HG02763 (cell line): Measurements from ENCODE around the gene CLEC3B.
"Not testable (repeated sequence)": the region's sequence is repeated elsewhere in the genome, so short reads cannot be mapped to it uniquely, and the experiment has no call there.

Experiments used
- ATAC-seq: cut with Tn5 transposase; IDR thresholded peaks from one replicate; pipeline ENCODE4 v1.9.1; 2021; ENCODE audit warnings: mild to moderate bottlenecking, moderate library complexity; ENCODE audit not compliant: unreplicated experiment

Gene CLEC3B

DNA sequence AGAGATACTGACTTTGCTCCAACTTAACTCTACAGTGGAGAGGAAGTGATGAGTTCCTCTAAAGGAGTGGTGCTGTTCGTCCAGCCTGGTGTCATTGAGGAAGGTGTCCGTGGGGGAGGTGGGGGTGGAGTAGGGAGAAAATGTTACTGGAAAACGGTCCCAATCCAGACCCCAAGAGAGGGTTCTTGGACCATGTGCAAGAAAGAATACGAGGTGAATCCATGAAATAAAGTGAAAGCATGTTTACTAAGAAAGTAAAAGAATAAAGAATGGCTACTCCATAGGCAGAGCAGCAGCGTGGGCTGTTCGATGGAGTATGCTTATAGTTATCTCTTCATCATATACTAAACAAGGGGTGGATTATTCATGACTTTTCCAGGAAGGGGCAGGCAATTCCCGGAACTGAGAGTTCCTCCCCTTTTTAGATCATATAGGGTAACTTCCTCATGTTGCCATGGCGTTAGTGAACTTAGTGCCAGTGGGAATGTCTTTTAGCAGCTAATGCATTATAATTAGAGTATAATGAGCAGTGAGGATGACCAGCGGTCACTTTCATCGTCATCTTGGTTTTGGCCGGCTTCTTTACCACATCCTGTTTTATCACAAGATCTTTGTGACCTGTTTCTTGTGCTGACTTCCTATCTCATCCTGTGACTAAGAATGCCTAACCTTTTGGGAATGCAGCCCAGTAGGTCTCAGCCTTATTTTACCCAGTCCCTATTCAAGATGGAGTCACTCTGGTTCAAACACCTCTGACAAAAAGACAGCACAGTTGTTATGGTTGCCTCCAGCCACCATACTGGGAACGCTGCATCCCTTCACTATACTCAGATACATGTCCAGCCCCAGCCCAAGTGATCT is 38.6 kb downstream of the CLEC3B start:
- ATAC-seq, result no peak

DNA sequence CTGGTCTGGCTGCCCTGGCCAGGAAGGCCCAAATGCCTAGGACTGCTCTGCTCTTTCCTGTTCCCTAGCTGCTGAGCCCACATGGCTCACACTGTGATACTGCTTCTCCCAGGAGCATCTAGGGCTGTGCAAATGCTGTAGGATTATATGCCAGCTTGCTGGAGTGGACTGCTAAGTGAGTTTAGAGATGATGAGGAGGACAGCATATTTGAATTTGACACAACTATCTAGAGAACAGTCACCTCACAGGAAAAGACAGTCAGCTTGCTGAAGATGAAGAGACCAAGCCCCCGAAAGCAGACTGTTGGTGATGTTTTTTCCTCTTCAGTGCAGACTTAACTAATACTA is 39.2 kb downstream of the CLEC3B start:
- ATAC-seq, result no peak

DNA sequence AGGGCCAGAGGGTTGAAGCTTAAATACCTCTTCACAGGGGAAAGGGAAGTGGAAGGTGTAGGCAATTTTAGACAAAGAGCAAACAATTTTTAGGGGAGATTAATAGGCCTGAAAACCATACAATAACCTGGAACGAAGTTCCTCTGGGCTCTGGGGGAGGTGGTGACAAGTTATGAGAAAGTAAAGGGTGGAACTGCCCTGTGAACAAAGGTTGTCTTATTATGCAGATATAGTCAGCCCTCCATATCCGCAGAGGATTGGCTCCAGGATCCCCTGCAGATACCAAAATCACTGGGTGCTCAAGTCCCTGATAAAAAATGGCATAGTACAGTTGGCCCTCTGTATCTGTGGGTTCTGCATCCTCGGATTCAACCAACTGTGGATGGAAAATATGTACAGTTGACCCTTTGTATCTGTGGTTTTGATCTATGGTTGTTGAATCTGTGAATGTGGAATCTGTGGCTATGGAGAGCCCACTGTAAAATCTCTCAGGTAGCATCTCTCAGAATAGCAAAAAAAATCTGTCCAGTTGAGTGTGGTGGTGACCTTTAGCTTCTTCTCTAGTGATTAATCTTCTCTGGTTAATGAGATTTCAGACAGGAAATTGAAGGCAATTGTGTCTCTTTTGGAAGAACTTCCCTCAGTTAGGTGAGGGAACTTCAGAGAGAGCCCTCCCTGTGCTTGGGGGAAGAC is 40.2 kb downstream of the CLEC3B start:
- ATAC-seq, result no peak

DNA sequence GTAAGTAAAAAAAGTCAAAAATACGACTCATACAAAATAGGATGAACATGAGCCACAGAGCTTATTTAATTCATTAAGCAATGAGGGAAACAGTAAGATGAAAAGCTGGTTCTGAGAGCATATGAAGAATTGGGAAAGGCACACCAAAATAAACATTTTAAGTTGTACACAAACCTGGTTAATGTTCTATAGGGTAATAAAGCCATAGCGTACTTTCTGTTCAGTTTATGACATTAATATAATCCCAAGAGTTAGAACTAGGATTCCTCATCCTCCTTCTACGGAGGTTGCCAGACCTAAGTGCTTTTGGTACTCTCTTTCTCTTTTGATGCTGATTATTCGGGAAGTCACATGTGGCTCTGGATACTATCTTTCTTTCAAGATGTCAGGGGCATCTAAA is 41.4 kb downstream of the CLEC3B start:
- no peak for ATAC-seq

DNA sequence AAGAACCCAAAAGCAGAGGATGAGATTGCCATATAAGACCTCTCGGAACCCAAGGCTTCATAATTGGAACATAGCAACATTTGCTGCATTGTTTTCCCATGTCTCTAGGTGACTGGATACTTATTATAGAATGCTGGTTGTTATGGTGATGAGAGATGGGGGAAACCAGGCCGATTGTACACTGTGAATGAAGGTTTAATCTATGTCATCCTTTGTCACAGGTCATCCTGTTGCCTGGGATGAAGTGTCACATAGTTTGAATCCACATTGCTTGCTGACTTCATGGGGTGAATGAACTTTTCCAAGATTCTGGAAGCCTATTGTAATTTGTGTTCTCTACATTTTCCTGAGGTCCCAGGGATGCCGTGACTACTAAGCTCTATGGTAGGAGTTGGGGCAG is 41.8 kb downstream of the CLEC3B start:
- no peak for ATAC-seq

DNA sequence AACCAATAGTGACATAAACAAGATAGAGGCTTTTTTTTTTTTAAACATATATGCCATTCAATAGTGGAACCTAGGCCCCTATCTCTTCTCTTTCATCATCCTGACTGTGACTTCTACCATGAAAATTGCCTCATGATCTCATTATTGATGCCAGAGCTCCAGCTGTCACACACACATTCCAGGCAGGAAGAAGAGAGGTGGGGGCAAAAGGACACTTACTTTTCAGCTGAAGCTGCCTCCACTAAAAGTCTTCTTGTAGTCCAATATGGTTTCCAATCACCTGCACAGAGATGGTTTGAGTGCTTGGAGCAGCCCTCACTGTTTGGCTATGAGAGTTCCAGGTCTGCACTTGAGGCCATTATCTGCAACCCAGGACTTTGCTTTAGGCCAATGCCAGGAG is 45.0 kb downstream of the CLEC3B start:
- no peak for ATAC-seq

DNA sequence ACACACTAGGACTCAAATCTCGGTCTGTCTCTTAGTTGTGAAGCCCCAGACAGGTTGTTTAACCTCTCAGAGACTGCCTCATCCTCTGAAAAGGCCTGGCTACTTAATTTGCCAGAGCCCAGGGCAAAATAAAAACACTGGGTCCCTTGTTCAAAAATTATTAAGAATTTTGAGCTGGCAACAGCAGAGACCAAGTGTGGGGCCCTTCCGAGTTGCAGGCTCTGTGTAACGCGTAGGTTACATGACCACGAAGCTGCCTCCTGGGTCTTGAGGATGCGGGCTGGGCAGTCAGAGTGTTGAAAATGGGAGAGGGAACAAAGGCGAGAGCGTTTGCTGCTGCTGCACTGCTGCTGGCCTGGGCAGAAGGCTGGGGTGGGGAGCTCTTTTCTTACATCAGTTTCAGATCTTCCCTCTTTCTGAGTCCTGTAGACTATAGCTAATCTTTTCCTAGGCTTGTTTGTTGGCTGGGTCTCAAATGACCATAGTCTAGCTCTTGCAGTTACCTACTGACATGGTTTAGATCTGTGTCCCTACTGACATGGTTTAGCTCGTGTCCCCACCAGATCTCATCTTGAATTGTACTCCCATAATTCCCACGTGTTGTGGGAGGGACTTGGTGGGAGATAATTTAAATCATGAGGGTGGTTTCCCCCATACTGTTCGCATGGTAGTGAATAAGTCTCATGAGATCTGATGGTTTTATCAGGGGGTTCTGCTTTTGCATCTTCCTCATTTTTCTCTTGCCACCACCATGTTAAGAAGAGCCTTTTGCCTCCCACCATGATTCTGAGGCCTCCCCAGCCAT is 49.9 kb downstream of the CLEC3B start:
- ATAC-seq, result no peak

DNA sequence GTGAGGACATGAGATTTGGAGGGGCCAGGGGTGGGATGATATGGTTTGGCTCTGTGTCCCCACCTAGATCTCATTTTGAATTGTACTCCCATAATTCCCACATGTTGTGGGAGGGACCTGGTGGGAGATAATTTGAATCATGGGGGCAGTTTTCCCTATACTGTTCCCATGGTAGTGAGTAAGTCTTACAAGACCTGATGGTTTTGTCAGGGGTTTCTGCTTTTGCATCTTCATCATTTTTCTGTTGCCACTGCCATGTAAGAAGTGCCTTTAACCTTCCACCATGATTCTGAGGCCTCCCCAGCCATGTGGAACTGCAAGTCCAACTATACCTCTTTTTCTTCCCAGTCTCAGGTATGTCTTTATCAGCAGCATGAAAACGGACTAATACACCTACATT is 52.2 kb downstream of the CLEC3B start:
- not testable (repeated sequence) for ATAC-seq

DNA sequence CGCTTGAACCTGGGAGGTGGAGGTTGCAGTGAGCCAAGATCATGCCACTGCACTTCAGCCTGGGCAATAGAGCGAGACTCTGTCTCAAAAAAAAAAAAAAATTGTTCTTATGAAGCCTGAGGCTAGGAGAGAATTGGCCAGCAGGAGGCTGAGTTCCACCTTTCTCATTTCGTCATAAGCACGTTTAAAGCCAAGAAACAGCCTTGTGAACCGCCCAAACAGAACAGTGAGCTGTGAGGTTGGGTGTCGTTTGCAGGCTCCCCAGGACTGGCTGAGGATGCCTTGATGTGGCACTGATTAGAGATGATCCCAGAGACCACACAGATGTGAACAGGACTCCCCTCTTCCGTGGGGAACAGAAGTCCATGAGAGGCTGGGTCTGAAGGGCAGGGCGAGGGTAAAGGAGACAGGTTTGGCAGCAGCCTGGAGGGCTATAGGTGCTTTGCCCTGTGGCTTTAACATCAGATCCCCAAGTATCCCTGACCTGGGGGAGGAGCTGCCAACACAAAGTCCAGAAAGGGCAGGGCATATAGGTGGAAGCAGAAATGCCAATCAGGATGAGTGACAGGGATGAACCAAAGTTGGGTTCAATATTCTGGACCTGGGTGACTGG is 52.9 kb downstream of the CLEC3B start:
- no peak for ATAC-seq

DNA sequence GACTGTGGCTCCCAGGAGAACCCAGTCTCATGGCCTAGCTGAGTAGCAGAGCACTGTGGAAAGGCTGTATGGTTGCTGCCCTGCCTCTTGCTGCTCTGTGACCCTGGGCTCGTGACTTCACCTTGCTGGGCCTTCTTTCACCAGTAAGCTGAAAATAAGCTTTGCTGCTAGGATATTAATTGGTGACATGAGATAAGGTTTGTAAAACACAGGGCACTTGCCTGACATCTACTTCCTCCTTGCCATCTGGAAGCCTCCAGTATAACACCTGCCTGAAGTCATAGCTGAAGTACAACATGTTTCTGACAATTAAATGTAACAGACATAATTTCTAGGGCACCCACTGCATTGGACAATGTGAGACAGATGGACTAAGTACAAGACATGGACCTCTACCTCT is 53.6 kb downstream of the CLEC3B start:
- ATAC-seq, result no peak

DNA sequence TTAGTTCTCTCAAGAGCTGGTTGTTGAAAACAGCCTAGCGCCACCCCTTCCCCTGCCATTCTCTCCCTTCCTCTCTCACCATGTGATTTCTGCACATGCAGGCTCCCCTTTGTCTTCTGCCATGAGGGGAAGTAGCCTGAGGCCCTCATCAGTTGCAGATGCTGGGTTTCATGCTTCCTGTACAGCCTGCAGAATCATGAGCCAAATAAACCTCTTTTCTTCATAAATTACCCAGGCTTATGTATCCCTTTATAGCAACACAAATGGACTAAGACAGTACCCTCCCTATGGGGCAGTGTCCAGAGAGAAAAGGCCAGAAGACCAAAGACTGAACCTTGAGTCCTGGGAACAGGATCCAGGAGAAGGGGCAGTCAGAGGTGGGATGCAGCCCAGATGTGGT is 54.7 kb downstream of the CLEC3B start:
- ATAC-seq, result no peak

DNA sequence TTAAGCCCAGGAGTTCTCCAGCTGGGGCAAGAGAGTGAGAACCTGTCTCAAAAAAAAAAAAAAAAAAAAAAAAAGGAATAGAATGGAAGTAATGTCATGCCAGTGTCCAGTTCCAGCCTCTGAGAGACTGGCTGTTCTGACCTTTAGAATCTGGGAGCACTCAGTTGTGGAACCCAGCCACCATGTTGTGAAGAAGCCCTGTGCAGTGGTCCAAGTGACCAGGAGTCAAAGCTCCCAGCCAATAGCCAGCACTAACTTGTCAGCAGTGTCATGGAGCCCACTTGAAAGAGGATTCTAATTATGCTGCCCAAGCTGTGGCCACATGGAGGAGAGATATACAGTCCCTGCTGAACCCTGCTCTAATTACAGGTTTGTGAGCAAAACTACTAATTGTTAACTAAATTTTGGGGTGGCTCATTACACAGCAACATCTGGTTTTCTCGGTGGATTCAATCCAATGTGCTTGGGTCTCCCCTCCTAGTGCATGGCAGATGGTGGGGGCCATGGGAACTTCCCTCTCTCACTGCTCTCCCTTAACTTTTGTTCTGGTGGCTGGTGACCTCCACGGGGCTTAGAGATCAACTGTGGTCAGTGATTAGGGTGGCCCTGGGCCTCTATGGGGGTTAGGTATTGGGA is 55.5 kb downstream of the CLEC3B start:
- ATAC-seq, result no peak

DNA sequence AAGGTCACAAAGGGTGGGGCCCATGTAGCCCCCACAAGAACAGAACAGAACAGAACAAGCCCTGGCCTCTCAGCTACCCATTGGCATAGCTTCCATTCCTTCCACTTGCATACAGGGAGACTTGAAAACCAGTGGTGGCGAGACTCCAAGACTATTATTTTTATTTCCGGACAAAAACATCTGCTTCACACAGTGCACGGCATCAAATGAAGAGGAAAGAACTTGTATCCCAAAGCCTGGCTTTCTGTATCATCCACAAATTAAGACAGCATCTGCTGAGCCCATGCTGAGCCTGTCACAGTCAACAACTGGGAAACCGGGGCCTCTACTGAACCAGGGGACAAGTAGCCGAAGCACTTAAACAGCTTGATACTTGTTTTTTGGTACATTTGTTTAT is 56.0 kb downstream of the CLEC3B start:
- no peak for ATAC-seq

DNA sequence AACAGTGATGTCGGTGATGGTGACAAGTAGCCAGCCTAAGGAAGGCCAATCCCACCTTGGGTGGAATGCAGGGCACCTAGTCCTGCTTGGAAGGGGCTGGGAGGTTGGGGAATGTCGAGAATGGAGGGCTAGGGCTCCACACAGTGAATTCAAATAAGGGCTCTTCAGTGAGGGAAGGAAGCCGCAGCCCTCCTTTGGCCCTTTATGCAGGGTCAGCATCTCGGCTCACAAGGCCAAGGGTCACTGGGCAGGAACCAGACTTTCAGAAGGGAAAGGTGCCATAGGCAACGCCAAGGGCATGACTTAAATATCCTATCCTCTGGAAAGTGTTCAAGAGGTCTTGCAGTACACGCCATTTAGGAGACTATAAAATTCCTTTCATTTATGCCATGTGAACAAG is 56.9 kb downstream of the CLEC3B start:
- ATAC-seq, result no peak

DNA sequence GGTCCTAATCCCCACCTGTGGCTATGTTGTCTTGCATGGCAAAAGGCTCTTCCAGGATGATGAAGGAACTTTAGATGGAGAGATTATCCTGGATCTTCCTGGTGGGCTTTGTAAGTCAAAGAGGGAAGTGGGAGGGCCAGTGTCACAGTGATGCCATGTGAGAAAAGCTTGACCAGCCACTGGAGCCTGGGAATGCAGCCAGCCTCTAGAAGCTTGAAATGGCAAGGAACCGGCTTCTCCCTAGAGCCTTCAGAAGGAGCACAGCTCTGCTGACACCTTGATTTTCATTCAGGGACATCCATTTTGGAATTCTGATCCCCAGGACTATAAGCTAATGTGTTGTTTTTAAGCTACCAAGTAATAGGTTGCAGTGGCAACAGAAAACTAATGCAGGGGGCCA is 58.3 kb downstream of the CLEC3B start:
- ATAC-seq, result no peak

DNA sequence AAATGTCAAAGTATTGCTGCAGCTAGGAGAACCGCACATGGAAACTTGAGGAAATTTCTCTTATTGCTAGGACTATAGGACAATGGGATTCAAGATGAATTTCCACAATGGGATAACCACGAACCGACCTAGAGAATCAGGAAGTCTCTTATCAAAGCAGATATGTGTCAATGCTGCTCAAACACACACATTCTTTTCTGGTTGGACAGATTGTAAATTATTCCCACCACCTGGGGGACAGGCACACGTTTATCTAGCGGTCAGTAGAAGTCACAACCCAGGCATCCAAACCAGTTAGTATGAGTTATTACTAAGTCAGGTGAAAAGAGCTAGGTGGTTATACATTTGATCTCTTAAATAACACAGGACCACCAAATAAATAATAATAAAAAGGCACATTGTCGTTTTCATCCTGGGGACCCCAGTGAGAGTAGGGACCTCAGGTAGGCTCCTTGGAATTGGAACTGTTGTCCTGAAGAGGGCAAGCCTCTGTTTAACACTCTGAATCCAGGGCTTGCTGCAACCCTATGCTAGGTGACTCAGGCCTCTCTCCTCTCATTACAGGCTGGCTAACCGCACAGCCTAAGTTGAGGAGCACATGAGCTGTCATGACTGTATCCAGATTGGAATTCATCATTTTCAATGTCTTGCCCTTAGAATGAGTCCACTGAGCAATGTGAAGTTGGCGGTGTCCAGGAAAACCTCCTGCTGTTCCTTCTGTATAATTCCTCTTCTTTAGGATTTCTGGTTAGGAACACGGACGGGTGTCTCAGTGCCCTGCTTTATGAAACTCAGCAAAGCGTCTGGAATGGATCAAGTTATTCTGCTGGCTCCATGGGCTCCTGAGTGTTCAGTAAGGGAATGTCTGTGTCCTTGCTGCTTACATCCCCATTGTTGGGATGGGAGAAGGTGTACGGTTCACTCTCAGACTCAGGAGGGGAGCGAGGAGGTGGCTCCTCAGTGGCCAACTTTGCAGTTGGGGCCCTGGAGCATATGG is 59.0 kb downstream of the CLEC3B start:
- ATAC-seq, result no peak
